ENCODE results near the gene OR4K1.
"Not testable (repeated sequence)": the region's sequence is repeated elsewhere in the genome, so short reads cannot be mapped to it uniquely, and the experiment has no call there.

The OR4K1 gene, protein sequence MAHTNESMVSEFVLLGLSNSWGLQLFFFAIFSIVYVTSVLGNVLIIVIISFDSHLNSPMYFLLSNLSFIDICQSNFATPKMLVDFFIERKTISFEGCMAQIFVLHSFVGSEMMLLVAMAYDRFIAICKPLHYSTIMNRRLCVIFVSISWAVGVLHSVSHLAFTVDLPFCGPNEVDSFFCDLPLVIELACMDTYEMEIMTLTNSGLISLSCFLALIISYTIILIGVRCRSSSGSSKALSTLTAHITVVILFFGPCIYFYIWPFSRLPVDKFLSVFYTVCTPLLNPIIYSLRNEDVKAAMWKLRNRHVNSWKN

DNA sequence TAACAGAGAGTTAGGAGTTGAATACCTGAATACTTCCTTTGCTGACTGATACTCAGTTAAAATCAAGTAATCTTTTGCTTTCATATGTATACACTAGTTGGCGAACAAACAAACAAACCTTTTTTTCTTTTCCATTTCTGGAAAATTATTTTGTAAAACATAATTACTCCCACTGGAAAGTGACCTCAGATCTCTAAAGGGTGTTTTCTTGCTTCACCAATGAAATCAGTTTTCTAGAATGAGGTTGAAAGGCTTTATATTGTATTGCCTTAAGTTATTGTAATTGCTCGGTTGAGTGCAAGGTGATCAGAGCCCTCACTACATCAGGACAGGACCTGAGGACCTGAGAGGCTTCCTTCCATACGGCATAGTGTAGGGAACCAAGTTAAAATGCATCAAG, at the start of gene OR4K1:
OR4K1 (plus strand) TSS at position 301 of the 400 bp plus-strand sequence. CDS start 4,750 bp downstream, outside the sequence.
- no peak for DNase-seq

DNA sequence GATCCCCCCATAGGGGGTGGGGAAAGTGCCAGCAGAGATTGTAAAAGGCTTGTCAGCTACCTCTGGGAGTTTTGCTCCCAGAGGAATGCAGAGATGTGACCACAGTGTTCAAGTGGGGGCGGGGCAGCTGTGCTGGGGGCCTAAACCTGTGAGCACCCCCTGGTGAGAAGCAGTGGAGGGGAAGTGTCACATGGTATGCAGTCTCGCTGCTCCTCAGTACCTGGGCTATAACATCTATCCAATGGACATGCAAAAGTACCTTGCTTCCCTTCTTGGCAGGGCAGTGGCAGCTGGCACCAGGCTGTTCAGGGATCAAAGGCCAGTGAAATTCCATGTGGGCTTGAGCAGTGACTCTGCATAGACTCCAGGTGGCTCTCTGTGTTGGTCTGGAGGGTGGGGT, 35.4 kb upstream of the OR4K1 start:
- no peak for DNase-seq

DNA sequence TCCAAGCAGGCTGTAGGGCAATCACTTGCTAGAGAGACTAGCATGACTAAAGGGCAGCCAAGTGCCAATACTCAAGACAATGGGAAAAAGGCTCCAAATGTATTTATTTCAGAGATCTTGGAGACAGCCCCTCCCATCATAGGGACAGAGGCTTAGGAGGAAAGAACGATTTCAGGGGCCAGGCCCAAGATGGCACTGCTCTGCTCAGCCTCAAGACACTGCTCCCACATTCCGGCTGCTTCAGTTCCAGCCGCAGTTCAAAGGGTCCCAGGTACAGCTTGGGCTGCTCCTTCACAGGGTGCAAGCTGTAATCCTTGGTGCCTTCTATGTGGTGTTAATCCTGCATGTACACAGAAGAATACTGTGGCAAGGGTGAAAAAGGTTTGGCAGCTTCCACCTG, 29.7 kb upstream of the OR4K1 start:
- DNase-seq = no peak

DNA sequence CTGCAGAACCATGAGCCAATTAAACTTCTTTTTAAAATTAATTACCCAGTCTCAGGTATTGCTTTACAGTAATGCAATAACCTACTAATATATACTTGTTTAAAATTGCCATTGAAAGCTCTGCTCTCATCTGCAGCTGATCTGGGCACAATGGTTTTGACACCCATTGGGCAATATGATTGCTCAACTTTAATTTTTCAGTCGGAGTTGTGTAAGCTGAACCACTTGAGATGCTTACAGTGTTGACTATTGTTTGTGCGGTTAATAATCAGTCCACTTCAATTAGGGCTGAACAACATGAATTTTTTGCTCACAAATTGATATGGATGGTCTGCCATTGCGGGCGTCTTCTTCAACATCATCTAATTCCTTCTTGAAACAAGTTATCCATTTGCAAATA, 28.3 kb upstream of the OR4K1 start:
- DNase-seq = no peak

DNA sequence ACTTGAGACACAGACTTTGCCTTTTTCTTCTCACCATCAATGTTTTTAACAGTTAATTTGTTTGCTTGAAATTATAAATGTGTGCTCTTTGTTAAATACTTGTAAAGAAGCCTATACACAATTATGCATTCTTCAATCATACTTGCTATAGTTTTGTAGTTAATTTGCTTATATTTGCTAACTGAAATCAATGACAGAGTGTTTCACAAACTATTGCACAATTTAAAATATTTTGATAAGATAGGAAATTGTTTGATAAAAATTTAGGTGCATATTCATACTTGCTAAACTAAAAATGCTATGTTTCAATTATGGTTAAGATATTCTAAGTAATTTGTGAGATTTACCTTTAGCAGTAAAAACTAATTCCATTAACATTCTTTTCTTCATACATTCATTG, 24.1 kb upstream of the OR4K1 start:
- no peak for DNase-seq

DNA sequence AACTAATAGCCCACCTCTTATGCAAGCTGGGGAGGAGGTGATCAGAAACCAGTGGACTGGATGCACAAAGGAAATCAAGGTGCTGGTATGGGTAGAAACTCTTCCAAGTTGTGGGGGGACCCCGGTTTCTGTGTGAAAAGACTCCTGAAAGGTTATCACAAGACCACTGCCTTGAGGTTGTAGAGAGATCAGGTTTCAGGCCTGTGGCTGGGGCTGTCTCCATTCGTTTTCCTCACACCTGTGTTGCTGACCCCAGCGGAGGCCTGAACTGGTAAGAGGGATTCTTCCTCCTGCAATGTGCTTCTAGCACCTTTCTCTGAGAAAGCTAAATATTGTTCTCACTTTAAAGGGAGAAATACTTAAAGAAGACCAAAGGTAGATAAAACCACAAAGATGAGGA, 19.6 kb upstream of the OR4K1 start:
- no peak for DNase-seq

DNA sequence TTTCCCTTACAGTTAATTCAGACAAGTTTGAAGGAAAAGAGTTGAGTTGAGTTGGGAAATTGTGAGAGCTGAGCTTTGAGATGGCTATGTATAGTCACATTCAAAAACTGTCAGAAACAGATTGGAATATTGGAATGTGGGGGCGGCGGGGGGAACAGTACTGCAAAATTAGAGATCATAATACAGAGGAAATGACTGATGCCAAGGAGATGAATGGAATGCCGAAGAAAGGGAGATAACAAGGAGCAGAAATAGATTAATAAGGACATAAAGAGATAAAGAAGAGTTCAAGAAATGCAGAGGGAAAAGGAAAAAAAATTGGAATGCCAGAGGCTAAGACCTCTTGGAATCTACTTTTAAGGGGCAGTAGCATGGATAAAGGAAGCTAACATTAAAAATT, 13.5 kb upstream of the OR4K1 start:
- no peak for DNase-seq

DNA sequence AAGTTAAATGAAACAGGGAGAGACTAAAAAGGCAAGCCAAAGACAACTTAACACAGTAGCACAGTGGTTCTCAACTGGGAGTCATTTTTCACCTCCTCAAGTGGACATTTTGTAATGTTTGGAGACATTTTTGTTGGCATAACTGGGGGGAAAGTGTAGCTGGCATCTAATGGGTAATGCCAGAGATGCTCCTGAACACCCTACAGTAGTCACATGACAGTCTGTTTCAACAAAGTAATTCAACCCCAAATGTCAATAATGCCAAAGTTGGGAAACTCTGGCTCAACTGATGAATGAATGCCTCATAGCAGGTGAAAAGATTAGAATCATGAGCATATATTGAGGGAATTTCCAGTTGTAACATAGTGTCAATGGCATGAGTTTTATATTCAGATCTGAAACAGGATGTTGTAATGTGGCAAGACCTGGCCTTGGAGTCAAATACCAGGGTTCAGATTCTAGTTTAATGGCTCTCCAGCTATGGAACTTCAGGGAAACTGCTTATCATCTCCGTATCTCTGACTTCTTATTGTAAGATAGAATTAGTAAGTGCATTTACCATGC, 12.7 kb upstream of the OR4K1 start:
- DNase-seq = no peak

DNA sequence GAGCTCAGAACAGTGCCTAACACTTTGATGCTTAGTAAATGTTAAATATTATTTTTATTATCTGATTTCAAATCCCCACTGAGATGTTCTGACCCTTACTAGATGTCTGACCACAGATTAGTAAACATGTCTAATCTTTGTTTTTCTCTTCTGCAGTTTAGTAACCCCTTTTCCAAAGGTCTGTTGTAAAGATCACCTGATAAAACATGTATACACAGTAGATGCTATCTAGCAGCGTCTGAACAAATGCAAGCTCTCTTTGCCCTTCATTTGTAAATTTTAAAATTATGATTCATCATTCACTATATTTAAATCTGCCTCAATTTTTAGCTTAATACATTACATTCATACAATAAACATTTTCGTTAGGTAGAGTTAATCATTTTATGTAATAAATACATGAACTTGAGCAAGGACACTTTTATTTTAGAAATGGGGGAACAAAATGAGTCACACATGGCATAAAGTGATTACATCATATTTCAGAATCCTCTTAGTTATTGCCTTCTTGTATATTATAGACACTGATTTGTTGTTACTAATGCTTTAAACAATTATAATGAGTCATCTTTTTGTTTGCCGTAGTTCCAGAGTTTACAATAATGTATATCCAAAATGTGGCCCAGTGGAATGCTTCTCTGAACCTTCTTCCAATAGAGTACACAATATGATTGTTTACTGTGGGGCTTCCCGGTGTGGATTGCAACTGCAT, 12.0 kb upstream of the OR4K1 start:
- no peak for DNase-seq

DNA sequence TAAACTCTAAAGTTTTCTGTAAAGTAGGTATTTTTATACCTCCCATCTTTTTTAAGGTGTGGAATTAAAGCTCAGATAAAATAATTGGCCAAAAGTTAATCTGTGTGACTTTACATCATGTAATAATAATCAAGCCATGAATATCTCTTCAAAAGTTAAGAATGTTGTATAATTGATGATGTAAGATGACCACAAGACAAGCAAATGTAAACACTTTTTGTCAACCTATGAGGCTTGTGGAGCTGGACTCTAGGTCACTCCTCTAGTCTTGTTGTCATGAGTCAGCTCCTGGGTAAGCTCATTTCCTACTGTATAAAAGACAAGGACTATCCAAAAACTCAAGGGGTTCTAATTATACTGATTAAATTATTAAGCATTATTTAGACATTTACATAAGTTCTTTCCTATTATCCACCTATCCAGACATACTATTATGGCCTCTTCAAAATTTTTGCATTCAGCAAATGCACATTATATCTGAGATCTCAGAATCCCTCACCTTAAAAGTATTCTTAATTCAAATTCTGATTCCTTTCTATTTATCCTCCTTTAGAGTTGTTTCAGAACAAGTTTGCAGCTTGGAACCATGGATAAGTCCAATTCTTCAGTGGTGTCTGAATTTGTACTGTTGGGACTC, 10.6 kb upstream of the OR4K1 start, which contains the start of gene OR4K5:
OR4K5 (plus strand) TSS at position 587 of the 637 bp plus-strand sequence; CDS start at position 587, 0 bp downstream.
- DNase-seq = no peak

DNA sequence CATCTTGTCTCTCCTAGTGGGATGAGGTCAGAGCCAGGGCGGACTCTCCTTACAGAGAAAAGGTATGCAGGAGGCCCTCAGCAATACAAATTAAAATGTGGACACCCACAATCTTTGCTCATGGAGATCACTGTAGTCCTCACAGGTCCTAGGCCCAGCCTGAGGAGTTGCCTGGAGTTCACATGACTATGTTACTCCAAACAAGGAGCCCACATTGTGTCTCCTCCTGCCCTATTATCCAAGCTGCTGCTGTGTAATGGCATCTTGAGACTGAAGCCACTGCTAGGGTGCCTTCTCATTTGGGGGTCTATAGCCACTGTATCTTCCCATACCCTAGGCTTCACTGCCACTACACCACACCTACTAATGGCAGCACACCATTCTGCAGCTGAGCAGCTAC, 11.0 kb downstream of the OR4K1 start:
- DNase-seq = no peak

DNA sequence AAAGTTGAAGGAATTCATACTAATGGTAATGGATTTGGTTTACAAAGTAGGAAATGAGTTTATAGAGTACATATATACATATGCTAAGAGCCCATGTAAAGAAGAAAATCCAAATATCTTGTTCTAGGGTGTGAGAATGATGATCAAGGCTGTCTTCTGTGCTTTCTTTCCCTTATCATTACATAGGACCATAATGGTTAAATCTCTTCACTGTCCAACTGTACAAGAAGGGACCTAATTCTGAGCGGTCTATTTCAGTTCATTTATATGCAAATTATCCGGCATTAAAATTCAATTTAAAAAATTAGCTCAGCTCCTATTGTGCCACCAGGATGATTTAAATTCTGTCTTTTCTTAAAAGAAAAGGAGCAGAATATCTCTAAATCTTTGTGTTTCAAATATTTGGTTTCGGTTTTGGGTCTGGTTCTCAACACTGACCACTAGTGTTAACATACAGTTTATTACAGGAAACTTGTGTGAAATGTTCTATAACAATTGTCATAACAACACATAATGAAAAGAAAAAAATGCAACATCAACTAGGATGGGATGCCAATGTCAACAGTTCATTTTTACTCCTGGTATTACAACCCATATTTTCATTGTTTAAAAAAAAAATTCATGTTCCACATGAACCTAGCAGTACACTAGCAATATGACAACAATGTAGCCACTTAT, 16.8 kb downstream of the OR4K1 start:
- DNase-seq = no peak

DNA sequence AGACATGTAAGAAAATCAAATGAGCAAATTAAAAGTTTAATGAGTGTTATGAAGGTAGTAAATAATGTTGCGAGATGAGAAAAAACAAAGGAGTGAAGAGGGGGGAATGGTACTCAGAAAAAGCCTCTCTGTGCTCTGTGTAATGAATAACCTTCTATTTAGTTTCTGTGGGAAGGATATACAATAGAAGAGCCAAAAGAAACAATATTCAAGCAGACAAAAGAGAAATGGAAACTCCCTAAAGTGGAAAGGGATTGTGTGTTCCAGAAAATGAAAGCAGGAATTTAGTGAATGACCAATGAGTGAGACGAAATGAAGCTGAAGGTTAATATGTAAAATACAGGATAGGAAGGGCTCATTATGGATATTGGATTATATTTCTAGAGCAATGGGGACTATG, 18.5 kb downstream of the OR4K1 start:
- DNase-seq = no peak

DNA sequence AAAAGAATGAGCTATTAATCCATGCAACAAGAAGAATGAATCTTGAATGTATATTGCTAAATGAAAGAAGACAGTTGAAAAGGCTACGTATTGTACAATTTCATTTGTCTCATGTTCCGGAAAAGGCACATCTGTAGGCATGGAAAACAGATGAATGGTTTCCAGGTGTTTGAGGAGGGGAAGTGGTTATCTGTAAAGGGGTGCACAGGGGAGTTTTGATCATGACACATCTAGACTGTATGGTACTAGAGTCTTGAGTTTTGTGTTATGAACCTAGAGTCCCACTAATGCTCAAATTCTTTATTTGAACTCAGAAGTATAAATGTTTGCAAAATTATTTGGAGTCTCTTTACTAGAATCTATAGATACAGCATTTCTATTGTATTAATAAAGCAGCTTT, 39.0 kb downstream of the OR4K1 start:
- DNase-seq = not testable (repeated sequence)

DNA sequence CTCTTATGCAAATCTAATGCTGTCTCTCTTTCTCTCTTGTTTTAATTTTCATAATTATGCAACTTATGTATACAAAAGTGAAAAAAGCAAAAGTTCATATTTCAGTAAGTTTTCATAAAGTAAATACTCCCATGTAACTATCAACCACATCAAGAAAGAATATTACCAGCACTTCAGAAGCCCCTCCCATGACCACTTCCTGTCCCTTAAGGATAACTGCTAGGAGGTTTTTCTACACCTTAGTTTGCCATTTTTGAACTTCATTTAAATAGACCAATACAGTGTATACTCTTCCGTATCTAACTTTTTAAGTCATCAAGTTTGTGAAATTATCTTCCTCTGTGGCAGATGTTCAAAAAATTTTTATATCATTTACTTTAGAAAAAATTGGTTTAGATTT, 44.1 kb downstream of the OR4K1 start:
- no peak for DNase-seq

DNA sequence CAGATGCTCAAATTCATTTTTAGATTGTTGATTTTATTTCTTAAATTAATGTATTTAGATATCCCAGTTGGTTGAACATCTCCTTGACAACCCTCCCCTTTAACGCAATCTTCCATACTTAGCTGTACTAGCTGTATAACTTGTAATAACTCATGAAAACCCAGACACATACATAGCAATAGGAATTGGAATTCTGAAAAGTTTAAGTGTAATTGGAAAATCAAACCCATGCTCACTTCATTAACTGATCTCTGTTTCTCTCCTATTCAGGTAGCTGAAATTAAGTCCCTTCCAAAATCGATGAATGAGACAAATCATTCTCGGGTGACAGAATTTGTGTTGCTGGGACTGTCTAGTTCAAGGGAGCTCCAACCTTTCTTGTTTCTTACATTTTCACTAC, 44.6 kb downstream of the OR4K1 start, which contains the start of gene OR4K15:
OR4K15 (plus strand) TSS at position 301 of the 400 bp plus-strand sequence; CDS start at position 301, 0 bp downstream.
- DNase-seq = no peak

All from suppressor macrophage treated with lipopolysaccharide for 4 hours (primary cell).